HepG2 (cell line): Measurements from ENCODE around the gene CYB5D1. TPM values are rescaled to one million over a fixed set of nuclear protein-coding genes. Genes with fewer than 3 reads are reported as not detected.

Source experiments
- BRF2 ChIP-seq: sonication (generic); formaldehyde crosslinking; IDR thresholded peaks from 2 replicates; pipeline ENCODE4 v1.8.1; 2022; ENCODE audit warnings: mild to moderate bottlenecking, missing genetic modification reagents
- GTF2F1 ChIP-seq: fragments of 150-350 bp; IDR thresholded peaks from 2 replicates; pipeline ENCODE4 v1.6.1; 2014; ENCODE audit warnings: low read length
- HNRNPLL ChIP-seq: fragments of 200-400 bp; formaldehyde crosslinking; IDR thresholded peaks from 2 replicates; pipeline ENCODE4 v1.6.1; 2017; ENCODE audit warnings: mild to moderate bottlenecking, low read depth, low read length; ENCODE audit not compliant: poor library complexity, severe bottlenecking
- KAT8 ChIP-seq: IDR thresholded peaks from 2 replicates; pipeline ENCODE4 v1.6.1; 2016; ENCODE audit warnings: missing genetic modification reagents, missing compliant biosample characterization
- NFIC ChIP-seq: IDR thresholded peaks from 2 replicates; pipeline ENCODE4 v1.6.1; 2012; ENCODE audit warnings: mild to moderate bottlenecking, low read length, inconsistent platforms
- ONECUT2 ChIP-seq: sonication (generic); formaldehyde crosslinking; IDR thresholded peaks from 2 replicates; pipeline ENCODE4 v1.4.0; 2020; ENCODE audit warnings: missing genetic modification reagents
- RARA ChIP-seq: IDR thresholded peaks from 2 replicates; pipeline ENCODE4 v1.6.1; 2016; ENCODE audit warnings: missing genetic modification reagents, missing compliant biosample characterization
- RBM39 ChIP-seq: fragments of 200-400 bp; formaldehyde crosslinking; IDR thresholded peaks from one replicate; pipeline ENCODE4 v1.6.1; 2018; ENCODE audit warnings: antibody characterized with exemption, mild to moderate bottlenecking, low read depth, low read length; ENCODE audit not compliant: poor library complexity, severe bottlenecking
- SIX4 ChIP-seq: sonication (generic); formaldehyde crosslinking; IDR thresholded peaks from 2 replicates; pipeline ENCODE4 v1.4.0; 2020; ENCODE audit warnings: missing genetic modification reagents
- TEAD3 ChIP-seq: optimal IDR thresholded peaks from 2 replicates; pipeline ENCODE3; 2016; ENCODE audit warnings: borderline replicate concordance
- TOE1 ChIP-seq: sonication (generic); formaldehyde crosslinking; IDR thresholded peaks from 2 replicates; pipeline ENCODE4 v1.4.0; 2020; ENCODE audit warnings: mild to moderate bottlenecking, missing genetic modification reagents
- ZC3H13 ChIP-seq: sonication (generic); formaldehyde crosslinking; IDR thresholded peaks from 2 replicates; pipeline ENCODE4 v1.8.1; 2023; ENCODE audit warnings: mild to moderate bottlenecking, missing genetic modification reagents, moderate library complexity
- ZNF234 ChIP-seq: sonication (generic); formaldehyde crosslinking; conservative IDR thresholded peaks from 2 replicates; pipeline ENCODE4 v1.5.1; 2020; ENCODE audit warnings: mild to moderate bottlenecking, missing genetic modification reagents
- ZNF569 ChIP-seq: sonication (generic); formaldehyde crosslinking; IDR thresholded peaks from 2 replicates; pipeline ENCODE4 v1.5.0; 2020; ENCODE audit warnings: mild to moderate bottlenecking, missing genetic modification reagents, moderate library complexity, borderline replicate concordance
- ZNF7 ChIP-seq: IDR thresholded peaks from 2 replicates; pipeline ENCODE4 v1.6.1; 2016; ENCODE audit warnings: missing biosample characterization, missing genetic modification reagents
- ZNF773 ChIP-seq: sonication (generic); formaldehyde crosslinking; IDR thresholded peaks from 2 replicates; pipeline ENCODE4 v1.4.0; 2020; ENCODE audit warnings: missing genetic modification reagents, borderline replicate concordance
- ZNF878 ChIP-seq: sonication (generic); formaldehyde crosslinking; IDR thresholded peaks from 2 replicates; pipeline ENCODE4 v1.8.1; 2023; ENCODE audit warnings: mild to moderate bottlenecking, missing genetic modification reagents, moderate library complexity
- polyA plus RNA-seq, 8 experiments: library from polyadenylated mRNA; depleted of rRNA in 3 of 8; stranded (reverse) in 7 of 8; unstranded in 1 of 8; fragments of >200 nt; fragmentation: Illumina TruSeq in 4 of 8; extraction: Trizol in 4 of 8; gene quantifications; 2 replicates each; pipeline versions ENCODE4 v1.2.1 to v1.2.3, GENCODE V29; 2011 to 2016; ENCODE audit warnings: low read depth in 4 of 8, missing spikeins in 1 of 8, mixed read lengths in 1 of 8; ENCODE audit not compliant: insufficient read depth in 1 of 8
- total RNA-seq, 5 experiments: library from RNA; depleted of rRNA; stranded (reverse); fragments of >200 nt; fragmentation: Illumina TruSeq; extraction: Trizol; gene quantifications; 2 replicates each; pipeline ENCODE4 v1.2.3, GENCODE V29; 2016; ENCODE audit warnings: low read depth in 1 of 5
- TF ChIP-seq, protein P1 (sequence below), 2 experiments: fragments of 450-650 bp in 1 of 2; sonication (generic) in 1 of 2; formaldehyde crosslinking in 1 of 2; IDR thresholded peaks; 2 replicates each; pipeline versions ENCODE4 v1.6.1 to v1.8.0; 2016 to 2022; ENCODE audit warnings: antibody characterized with exemption in 1 of 2, mild to moderate bottlenecking in 1 of 2, missing genetic modification reagents in 1 of 2

Gene CYB5D1
- total and polyA plus RNA-seq, 2 of the 13 experiments (the other 11 are each of a cell fraction or from before 2014, with no cell fraction given): 8.9 to 17.0 TPM

- TF ChIP-seq ZNF773 (CRISPR knock-in tag): 0 out of 2 replicates have a peak, but pooled peaks have one; percentile 43
- no peak for TF ChIP-seq ONECUT2
- no peak for TF ChIP-seq SIX4 (CRISPR knock-in tag)
- TF ChIP-seq BRF2 (CRISPR knock-in tag): no peak
- TF ChIP-seq ZNF569 (CRISPR knock-in tag): no peak
- TF ChIP-seq ZC3H13 (CRISPR knock-in tag): peak; percentile 18; the same call in 1 of the 2 replicates
- TF ChIP-seq GTF2F1: no peak
- TF ChIP-seq HNRNPLL: peak; percentile 96
- TF ChIP-seq TOE1 (CRISPR knock-in tag): no peak
- TF ChIP-seq RBM39: peak; percentile 85
- TF ChIP-seq RARA (CRISPR knock-in tag): no peak
- TF ChIP-seq ZNF878 (CRISPR knock-in tag): no peak
- no peak for TF ChIP-seq ZNF7 (CRISPR knock-in tag)
- peak; percentile 58 for TF ChIP-seq KAT8 (CRISPR knock-in tag)
- no peak for TF ChIP-seq ZNF234 (CRISPR knock-in tag)
- TF ChIP-seq, protein P1, sequence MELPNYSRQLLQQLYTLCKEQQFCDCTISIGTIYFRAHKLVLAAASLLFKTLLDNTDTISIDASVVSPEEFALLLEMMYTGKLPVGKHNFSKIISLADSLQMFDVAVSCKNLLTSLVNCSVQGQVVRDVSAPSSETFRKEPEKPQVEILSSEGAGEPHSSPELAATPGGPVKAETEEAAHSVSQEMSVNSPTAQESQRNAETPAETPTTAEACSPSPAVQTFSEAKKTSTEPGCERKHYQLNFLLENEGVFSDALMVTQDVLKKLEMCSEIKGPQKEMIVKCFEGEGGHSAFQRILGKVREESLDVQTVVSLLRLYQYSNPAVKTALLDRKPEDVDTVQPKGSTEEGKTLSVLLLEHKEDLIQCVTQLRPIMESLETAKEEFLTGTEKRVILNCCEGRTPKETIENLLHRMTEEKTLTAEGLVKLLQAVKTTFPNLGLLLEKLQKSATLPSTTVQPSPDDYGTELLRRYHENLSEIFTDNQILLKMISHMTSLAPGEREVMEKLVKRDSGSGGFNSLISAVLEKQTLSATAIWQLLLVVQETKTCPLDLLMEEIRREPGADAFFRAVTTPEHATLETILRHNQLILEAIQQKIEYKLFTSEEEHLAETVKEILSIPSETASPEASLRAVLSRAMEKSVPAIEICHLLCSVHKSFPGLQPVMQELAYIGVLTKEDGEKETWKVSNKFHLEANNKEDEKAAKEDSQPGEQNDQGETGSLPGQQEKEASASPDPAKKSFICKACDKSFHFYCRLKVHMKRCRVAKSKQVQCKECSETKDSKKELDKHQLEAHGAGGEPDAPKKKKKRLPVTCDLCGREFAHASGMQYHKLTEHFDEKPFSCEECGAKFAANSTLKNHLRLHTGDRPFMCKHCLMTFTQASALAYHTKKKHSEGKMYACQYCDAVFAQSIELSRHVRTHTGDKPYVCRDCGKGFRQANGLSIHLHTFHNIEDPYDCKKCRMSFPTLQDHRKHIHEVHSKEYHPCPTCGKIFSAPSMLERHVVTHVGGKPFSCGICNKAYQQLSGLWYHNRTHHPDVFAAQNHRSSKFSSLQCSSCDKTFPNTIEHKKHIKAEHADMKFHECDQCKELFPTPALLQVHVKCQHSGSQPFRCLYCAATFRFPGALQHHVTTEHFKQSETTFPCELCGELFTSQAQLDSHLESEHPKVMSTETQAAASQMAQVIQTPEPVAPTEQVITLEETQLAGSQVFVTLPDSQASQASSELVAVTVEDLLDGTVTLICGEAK (IDR thresholded peaks at IDR 0.05): no peak
- TF ChIP-seq, protein P1 (CRISPR knock-in tag; IDR thresholded peaks at IDR 0.05): no peak; the same call in 1 of the 2 replicates
- no peak for TF ChIP-seq NFIC
- peak; percentile 71 for TF ChIP-seq TEAD3 (CRISPR knock-in tag)
Observed at GRCh38 chr17:7856811-7857712, 741 bp upstream of the CYB5D1 start, which contains the start of gene NAA38 (continued).
